ENCODE measurements around the gene TMEM201.

Gene TMEM201

GRCh38 chr1:9577423-9577822 is 11.3 kb upstream of the TMEM201 start:
- DNase-seq (ENCODE audit: low read depth in 2 of 2) = no peak

DNA sequence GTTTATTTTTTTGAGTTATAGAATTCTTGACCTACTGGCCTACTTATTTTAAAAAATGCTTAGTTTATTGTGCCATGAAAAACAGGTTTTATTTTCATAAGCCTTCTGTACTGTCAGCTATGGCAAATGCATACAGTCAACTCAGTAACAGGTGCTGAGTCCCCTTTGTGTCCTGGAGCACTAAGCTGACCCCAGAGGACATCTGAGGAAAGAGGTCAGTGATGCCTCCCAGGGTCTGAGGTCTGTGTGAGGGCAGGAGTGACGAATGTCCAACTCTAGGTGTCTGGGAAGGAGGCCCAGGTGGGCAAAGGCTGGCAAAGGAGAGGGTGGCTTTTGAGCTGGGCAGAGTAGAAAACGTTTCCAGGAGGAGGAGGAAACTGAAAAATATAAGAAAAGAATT is 7.8 kb upstream of the TMEM201 start:
- DNase-seq (ENCODE audit: low read depth in 2 of 2) = no peak

GRCh38 chr1:9586147-9586766 is 2.5 kb upstream of the TMEM201 start:
- DNase-seq (ENCODE audit: low read depth in 2 of 2) = no peak

DNA sequence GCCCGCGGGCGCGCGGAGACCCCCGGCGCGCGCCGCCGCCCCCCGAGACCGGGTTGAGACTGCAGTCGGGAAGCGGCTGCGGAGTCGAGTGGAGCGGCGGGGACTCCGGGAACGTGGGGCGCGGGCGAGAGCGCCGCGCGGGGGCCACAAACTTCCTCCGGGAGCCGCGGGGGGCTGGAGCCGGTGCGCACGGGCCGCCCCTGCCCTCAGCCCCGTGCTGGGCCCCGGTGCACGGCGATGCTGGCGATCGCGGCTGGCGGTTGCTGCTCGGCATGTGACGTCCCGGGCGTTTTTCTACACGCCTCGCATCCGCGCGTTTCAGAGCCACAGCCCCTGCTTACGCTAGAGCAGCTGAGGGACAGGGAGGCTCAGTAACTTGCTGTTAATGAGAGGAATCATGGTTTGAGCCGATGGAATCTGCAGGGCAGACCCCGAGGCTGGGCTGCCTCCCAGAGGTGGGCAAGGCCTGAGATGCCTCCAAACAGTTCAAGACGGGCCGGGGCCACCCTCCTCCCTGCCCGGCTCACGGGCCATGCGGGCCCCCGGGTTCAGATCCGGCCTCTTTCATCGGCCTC is 520 bp downstream of the TMEM201 start:
- no peak for DNase-seq (ENCODE audit: low read depth in 2 of 2)

- no peak for DNase-seq (ENCODE audit: low read depth in 2 of 2)
Measured at GRCh38 chr1:9589719-9590157, 1.0 kb downstream of the TMEM201 start.

GRCh38 chr1:9590201-9590600 is 1.5 kb downstream of the TMEM201 start:
- DNase-seq (ENCODE audit: low read depth in 2 of 2) = no peak

DNA sequence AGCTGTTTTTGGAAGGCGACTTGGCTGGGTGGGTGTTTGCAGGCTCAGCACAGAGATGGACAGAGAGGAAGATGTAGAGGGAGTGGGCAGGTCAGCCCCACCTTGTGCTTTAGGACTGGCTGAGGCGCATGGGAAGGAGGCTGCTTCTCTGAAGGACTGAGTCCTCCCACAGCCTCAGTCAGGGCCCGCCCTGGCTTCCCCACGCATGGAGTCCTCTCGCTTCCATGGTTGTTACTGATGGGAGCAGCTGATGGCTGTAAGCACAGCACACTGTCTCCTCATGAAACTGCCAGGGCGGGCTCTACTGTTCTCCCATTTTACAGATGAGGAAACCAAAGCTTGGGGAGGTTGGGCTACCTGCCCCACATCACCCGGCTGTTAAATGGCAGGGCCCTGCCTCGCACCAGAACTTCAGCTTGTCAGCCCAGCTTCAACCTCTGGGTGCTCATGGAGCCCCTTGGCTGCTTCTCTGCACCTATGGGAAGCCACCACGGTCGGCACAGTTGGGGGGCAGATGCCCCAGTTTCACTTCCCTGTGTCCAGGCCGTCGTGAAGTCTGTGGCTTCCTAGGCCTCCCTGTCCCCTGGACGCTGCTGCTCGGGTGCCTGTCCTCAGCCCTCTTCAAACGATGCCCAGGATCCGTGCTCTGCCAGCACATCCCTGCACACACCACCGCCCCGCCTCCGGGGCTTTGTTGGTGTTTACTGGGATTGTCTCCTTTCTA is 2.4 kb downstream of the TMEM201 start:
- no peak for DNase-seq (ENCODE audit: low read depth in 2 of 2)

GRCh38 chr1:9591669-9592509 is 3.2 kb downstream of the TMEM201 start:
- no peak for DNase-seq (ENCODE audit: low read depth in 2 of 2)

DNA sequence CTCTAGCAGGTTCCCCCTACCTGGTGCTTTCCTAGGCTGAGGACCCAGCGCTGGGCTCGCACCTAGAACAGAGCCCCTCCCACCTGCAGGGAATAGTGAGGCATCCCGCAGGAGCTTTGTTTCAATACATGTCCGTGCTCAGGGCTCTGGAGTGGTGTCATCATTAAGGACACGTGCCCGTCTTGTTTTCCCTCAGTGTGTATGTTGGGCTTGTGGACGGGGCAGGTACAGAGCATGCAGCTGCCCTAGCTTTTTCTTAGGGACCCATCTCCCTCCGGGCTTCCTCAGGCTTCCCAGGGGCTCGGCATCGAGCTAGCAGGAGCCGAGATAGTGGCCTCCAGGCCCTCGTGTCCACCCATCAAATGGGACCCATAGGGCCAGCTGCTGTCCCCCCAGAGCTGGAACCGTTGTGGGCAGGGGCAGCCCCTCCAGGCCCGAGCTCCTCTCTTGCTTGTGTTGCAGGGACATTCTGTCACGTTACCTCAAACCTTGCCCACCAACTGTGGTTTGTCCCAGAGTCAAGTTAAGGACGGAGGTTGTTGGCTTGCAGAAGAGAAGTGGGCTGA is 3.9 kb downstream of the TMEM201 start:
- DNase-seq (ENCODE audit: low read depth in 2 of 2) = no peak

- DNase-seq (ENCODE audit: low read depth in 2 of 2) = no peak
Measured at GRCh38 chr1:9593147-9593491, 4.4 kb downstream of the TMEM201 start.

- peak in 1 of 2 donors; percentile 39 for DNase-seq (ENCODE audit: low read depth in 2 of 2)
Measured at GRCh38 chr1:9593492-9594465, 5.1 kb downstream of the TMEM201 start.

DNA sequence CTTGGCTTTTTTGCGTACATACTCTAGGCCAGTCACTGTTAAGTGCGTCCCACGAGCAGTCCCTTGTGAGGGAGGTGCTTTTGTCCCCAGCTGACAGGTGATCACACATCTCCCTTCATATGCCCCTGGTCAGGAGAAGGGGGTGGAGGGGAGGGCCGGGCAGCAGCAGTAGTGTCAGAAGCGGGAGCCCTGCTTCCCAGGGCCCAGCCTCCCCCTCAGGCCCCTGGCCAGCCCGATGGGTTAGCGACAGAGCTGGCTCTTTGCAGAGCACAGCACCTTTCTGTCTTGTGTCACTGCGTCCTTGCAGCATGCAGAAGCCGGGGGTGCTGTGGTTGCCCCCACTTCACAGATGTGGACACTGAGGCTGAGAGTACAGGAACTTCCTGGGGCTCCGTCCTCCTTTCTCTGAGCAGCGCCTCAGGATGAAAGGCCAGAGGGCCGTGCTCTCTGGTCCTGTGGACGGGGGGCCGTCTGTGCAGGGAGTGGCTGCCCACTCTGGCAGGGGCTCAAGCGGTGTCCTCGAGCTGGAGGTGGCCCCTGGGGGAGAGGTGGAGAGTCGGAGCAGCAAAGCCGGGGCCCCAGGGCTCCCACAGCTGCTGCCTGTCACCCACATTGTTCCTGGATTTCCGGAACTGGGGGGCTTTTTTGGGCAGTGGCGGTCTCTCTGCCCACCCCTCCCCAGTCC is 5.9 kb downstream of the TMEM201 start:
- DNase-seq (ENCODE audit: low read depth in 2 of 2) = no peak

GRCh38 chr1:9595156-9595967 is 6.7 kb downstream of the TMEM201 start:
- no peak for DNase-seq (ENCODE audit: low read depth in 2 of 2)

GRCh38 chr1:9595968-9596340 is 7.2 kb downstream of the TMEM201 start:
- DNase-seq (ENCODE audit: low read depth in 2 of 2) = no peak

GRCh38 chr1:9596415-9597123 is 7.9 kb downstream of the TMEM201 start:
- no peak for DNase-seq (ENCODE audit: low read depth in 2 of 2)

DNA sequence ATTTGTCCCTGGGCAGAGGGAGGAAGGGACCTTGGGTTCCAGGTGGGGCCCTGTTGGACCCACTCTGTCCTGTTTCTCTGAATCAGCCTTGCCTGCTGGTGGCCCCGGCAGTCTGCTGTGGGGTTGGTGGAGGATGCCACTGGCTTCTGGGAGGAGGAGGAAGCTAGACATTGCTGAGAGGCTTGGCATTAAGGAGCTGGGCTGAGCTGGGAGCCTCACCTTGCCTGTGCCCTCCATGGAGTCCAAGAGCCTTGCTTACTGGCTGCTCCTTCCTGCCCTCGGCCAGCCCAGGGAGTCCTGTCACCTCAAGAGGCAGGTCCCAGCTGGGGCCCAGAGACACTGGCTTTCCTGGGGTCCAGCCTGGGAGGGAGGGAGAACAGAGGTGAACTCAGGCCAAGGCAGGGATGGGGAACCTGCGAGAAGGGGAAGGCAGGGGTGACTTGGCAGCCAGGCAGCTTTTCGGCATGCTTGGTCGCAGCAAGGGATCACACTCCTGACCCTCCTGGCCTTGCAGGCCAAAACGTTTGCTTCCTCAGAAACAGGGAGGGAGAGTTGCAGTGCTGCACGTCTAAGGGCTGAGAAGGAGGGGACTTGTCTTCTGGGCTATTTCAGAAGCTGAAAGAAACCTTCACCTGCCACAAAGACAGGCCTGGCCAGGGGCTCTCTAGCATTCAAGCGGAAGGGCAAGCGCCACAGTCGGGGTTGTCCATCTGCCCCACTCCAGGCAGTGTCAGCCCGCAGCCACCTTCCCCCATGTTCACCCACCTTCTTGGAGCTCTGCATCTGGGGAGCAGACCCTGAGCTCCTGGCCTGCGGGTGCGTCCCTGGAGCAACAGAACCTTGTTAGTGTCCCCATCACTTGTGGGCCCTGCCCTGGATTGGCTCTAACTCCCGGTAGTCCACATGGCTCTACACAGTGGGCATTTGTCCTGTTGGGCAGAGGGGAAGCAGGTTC is 8.9 kb downstream of the TMEM201 start:
- DNase-seq (ENCODE audit: low read depth in 2 of 2) = no peak

- no peak for DNase-seq (ENCODE audit: low read depth in 2 of 2)
Measured at GRCh38 chr1:9598316-9598700, 9.6 kb downstream of the TMEM201 start.

DNA sequence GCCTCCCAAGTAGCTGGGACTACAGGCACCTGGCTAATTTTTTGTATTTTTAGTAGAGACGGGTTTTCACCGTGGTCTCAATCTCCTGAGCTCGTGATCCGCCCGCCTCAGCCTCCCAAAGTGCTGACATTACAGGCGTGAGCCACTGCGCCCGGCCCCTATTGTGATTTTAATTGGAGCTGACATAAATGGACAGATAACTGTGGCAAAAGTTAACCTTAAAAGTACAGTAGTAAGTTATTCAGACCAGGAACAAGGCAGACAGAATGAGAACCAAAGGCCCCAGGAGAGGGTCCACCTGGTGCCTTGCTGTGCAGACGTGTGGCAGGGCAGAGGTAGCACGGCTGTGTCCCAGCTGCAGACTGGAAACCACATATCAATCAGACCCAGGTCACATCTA is 11.0 kb downstream of the TMEM201 start:
- no peak for DNase-seq (ENCODE audit: low read depth in 2 of 2)
